Fibroblast of skin of back (primary cell): Measurements from ENCODE around the gene FLG2. TPM values are rescaled to one million over a fixed set of nuclear protein-coding genes. Genes with fewer than 3 reads are reported as not detected.

ENCODE experiments used
- DNase-seq: peaks from one replicate; pipeline ENCODE4 v3.0.0-alpha.2; 2013
- polyA plus RNA-seq, 2 experiments: library from polyadenylated mRNA; unstranded; fragments of 120-200 nt; gene quantifications; one replicate each; pipeline ENCODE4 v1.2.1, GENCODE V29; 2013; ENCODE audit not compliant: insufficient read length in 2 of 2

FLG2 gene
- polyA plus RNA-seq (2013, experiment 1 of 2; ENCODE audit: insufficient read length): not detected
- polyA plus RNA-seq (2013, experiment 2 of 2; ENCODE audit: insufficient read length): not detected

GRCh38 chr1:152359906-152360305 is at the start of gene FLG2:
FLG2 (minus strand) TSS chr1:152360006; CDS start chr1:152358884, 1,122 bp downstream.
- no peak for DNase-seq

GRCh38 chr1:152408664-152409063 is 48.9 kb upstream of the FLG2 start:
- no peak for DNase-seq

GRCh38 chr1:152398812-152399698 is 39.2 kb upstream of the FLG2 start:
- DNase-seq: peak; percentile 7

- no peak for DNase-seq
These were observed 37.7 kb upstream of the FLG2 start for GRCh38 chr1:152397474-152397873.

- DNase-seq: no peak
These were observed 34.3 kb upstream of the FLG2 start for GRCh38 chr1:152394151-152394550.

GRCh38 chr1:152392909-152393308 is 33.1 kb upstream of the FLG2 start:
- DNase-seq: no peak

- no peak for DNase-seq
These were observed 29.1 kb upstream of the FLG2 start for GRCh38 chr1:152388889-152389288.

GRCh38 chr1:152386940-152387339 is 27.1 kb upstream of the FLG2 start:
- no peak for DNase-seq

- no peak for DNase-seq
These were observed 21.1 kb upstream of the FLG2 start for GRCh38 chr1:152380932-152381331.

- DNase-seq: no peak
These were observed 14.6 kb upstream of the FLG2 start for GRCh38 chr1:152374451-152374850.

- DNase-seq: no peak
These were observed 12.9 kb upstream of the FLG2 start for GRCh38 chr1:152372672-152373071.

GRCh38 chr1:152367436-152367835 is 7.6 kb upstream of the FLG2 start:
- no peak for DNase-seq

- DNase-seq: no peak
These were observed 3.1 kb downstream of the FLG2 start for GRCh38 chr1:152356736-152357135.

GRCh38 chr1:152349611-152350010 is 10.2 kb downstream of the FLG2 start:
- no peak for DNase-seq

GRCh38 chr1:152348447-152348846 is 11.4 kb downstream of the FLG2 start:
- no peak for DNase-seq

GRCh38 chr1:152347116-152347728 is 12.6 kb downstream of the FLG2 start:
- peak; percentile 61 for DNase-seq

- DNase-seq: no peak
These were observed 15.4 kb downstream of the FLG2 start for GRCh38 chr1:152344438-152344837.

GRCh38 chr1:152343006-152343405 is 16.8 kb downstream of the FLG2 start:
- DNase-seq: peak; percentile 6

GRCh38 chr1:152335399-152335798 is 24.4 kb downstream of the FLG2 start:
- DNase-seq: no peak

- peak; percentile 51 for DNase-seq
These were observed 30.9 kb downstream of the FLG2 start for GRCh38 chr1:152328801-152329391.

- no peak for DNase-seq
These were observed 34.7 kb downstream of the FLG2 start, which contains the start of gene FLG for GRCh38 chr1:152325111-152325510. FLG (minus strand) TSS chr1:152325239; CDS start chr1:152315456, 9,783 bp downstream.

- no peak for DNase-seq
These were observed 45.8 kb downstream of the FLG2 start for GRCh38 chr1:152313970-152314369.

GRCh38 chr1:152313319-152313801 is 46.4 kb downstream of the FLG2 start:
- DNase-seq: no peak
